GM13976 (cell line): ENCODE results near the gene TSPAN31.

Source experiments
- DNase-seq: peaks from one replicate; pipeline ENCODE4 v3.0.0; 2012; ENCODE audit warnings: low spot score
- in situ Hi-C: fragments of 300-500 bp; cut with MboI; formaldehyde crosslinking; loops from one replicate; pipeline ENCODE4 v1.12.0; 2022; ENCODE audit warnings: low sequenced_read_pairs, mixed read lengths, inconsistent platforms; ENCODE audit not compliant: unreplicated experiment
- TF ChIP-seq, protein P1 (sequence below): IDR thresholded peaks from 2 replicates; pipeline ENCODE4 v1.5.1; 2012; ENCODE audit warnings: borderline replicate concordance, mild to moderate bottlenecking; ENCODE audit not compliant: insufficient read depth; ENCODE audit errors: extremely low read depth, missing control alignments, control extremely low read depth

TSPAN31 gene

DNA sequence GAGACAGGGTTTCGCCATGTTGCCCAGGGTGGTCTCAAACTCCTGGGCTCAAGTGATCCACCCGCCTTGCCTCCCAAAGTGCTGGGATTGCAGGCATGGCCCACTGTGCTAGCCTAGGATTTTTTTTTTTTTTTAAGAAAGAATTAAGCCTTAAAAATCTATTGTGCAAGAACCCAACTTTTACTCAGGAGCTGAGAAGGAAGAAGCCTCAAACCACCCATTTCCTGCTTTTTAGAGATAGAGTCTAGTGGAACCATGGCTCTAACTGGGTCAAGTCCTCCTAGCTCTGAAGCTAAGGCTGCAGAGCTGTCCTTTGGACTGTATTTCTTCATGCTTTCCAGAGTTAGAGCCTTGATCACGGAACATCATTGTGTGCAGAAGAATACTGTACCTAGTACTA, 36.4 kb downstream of the TSPAN31 start:
- DNase-seq, result no peak
- TF ChIP-seq, protein P1, sequence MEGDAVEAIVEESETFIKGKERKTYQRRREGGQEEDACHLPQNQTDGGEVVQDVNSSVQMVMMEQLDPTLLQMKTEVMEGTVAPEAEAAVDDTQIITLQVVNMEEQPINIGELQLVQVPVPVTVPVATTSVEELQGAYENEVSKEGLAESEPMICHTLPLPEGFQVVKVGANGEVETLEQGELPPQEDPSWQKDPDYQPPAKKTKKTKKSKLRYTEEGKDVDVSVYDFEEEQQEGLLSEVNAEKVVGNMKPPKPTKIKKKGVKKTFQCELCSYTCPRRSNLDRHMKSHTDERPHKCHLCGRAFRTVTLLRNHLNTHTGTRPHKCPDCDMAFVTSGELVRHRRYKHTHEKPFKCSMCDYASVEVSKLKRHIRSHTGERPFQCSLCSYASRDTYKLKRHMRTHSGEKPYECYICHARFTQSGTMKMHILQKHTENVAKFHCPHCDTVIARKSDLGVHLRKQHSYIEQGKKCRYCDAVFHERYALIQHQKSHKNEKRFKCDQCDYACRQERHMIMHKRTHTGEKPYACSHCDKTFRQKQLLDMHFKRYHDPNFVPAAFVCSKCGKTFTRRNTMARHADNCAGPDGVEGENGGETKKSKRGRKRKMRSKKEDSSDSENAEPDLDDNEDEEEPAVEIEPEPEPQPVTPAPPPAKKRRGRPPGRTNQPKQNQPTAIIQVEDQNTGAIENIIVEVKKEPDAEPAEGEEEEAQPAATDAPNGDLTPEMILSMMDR, result no peak
- in situ Hi-C loops, result no loop called here

DNA sequence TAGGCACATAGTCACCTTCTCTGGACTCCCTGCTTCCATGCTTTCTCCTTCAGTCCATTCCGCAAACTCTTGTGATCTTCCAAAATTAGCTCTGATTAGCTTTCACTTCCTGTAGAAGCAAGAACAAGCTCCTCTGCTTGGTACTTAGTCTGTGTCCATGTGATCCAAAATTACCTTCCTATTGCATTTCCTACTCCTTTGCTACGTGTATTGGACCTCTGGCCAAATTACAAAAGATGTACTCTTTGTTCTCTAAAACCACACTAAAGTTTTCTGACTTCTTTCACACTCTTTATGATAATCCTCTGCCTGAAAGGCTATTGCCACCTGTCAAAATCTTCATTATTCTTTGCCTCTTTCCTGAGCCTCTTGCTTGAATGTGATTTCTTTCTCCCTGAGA, 37.0 kb downstream of the TSPAN31 start:
- TF ChIP-seq, protein P1, result no peak
- in situ Hi-C loops, result no loop called here
- DNase-seq, result no peak

DNA sequence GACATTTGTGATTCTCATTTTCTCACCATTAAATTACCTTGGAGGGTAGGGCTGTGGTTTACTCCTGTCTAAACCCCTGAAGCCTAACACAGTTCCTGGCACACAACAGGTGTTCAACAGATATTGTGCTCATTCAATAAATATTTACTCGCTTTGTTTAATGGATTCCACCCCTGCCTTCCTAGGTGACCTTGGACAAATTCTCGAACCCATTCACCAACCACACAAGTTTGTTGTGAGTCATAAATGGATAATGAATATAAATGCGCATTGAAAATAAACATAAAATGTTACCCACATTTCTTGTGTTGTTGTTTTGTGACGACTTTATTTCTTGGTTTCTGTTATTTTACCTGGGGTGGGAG, 37.4 kb downstream of the TSPAN31 start:
- DNase-seq, result no peak
- TF ChIP-seq, protein P1, result no peak
- in situ Hi-C loops, result no loop called here

DNA sequence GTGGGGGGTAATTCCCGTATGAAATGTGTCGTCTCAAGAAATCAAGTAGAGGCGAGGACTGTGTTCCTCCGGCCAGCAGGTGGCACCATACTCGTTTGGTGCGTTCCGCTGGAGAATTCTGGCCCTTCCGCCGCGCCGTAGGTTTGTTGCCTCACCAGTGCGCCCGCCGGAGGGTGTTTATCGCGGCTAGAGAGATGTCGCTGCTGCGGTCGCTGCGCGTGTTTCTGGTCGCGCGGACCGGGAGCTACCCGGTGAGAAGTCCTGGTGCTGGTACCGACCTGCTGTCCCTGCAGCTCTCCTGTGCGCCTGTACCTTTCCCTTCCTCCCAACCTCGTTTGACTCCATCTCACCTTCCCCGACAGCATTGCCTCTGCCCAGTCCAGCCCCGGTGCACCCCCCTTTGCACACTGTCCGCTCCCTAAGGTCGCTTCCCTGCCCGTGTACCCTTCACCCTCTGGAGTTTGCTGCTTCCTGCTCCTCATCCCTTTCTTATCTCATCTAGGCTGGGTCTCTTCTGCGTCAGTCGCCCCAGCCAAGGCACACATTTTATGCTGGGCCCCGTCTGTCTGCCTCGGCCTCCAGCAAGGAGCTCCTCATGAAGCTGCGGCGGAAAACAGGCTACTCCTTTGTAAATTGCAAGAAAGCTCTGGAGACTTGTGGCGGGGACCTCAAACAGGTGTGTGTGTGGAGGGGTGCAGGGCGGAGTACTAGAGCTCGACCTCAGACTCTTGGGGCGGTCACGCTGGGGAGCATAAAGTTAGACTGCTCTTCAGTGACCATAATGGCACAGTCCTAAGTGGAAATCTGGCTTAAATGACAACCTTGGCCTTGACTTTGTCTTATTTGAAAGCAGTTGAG, 38.0 kb downstream of the TSPAN31 start, which contains the start of gene TSFM:
TSFM (plus strand) TSS at position 180 of the 858 bp plus-strand sequence; CDS start at position 195, 15 bp downstream.
- TF ChIP-seq, protein P1, result peak; percentile 91
- peak; percentile 90 for DNase-seq
- in situ Hi-C loops, result no loop called here

DNA sequence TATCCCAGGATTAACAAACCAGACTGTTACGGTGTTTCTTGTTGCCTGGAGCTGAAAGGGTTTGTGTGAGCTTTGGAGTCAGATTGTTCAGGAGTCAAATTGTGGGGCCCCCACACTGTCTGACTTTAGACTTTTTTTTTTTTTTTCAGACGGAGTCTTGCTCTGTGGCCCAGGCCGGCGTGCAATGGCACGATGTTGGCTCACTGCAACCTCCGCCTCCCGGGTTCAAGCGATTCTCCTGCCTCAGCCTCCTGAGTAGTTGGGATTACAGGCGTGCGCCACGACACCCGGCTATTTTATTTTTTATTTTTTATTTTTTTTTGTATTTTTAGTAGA, 38.6 kb downstream of the TSPAN31 start:
- no peak for DNase-seq
- TF ChIP-seq, protein P1, result no peak
- in situ Hi-C loops, result no loop called here

DNA sequence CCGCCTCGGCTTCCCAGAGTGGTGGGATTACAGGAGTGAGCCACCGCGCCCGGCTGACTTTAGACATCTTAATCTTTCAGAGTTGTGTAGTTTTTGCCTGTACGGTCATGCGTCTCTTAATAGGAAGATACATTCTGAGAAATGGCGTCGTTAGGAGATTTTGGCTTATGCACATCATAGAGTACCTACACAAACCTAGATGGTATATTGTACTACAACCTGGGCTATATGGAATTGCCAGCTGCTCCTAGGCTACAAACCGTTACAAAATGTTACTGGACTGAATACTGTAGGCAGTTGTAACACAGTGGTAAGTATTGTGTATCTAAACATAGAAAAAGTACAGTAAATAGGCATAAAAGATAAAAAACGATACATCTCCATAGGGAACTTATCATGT, 39.0 kb downstream of the TSPAN31 start:
- no peak for DNase-seq
- in situ Hi-C loops, result no loop called here
- TF ChIP-seq, protein P1, result no peak

DNA sequence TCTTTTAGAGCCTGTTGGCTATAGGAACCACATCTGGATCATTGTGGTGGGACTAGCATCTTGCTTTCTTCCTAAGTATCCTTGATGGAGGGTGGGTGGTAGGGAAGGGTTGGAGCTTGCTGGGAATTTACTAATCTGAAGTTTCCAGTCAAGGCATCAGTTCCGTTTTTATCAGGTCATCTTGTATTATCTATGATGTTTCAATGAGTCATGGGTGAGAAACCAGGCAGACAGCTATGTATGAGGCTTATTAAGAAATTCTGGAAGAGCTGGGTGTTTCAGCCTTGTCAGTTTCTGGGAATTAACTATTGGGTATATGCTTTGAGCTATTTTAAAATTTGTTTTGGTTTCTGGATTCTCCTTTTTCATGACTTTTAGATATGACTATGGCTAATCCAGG, 49.1 kb downstream of the TSPAN31 start:
- TF ChIP-seq, protein P1, result no peak
- in situ Hi-C loops, result no loop called here
- DNase-seq, result no peak
